Measurements from ENCODE around the gene FBXO44.

The FBXO44 gene

DNA sequence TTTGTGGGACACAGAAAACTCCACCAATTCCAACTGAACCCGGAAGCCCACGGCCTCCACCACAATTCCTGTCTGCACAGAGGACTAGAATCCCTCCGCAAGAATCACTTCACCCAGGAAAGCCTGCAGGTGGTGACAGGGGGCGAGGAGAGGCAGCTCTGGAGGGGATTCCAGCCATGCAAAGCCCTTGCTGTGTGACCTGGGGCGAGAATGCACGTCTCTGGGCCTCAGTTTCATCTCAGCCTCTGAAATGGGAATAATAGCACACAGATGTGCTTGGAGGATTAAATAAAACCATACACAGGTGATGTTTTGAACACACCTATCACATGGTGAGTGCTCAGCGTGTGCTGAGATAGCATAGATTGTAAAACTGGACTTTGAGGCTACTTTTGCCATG lies 14.6 kb upstream of the FBXO44 start:
- no peak for DNase-seq (ENCODE audit: low read depth in 2 of 2)

DNA sequence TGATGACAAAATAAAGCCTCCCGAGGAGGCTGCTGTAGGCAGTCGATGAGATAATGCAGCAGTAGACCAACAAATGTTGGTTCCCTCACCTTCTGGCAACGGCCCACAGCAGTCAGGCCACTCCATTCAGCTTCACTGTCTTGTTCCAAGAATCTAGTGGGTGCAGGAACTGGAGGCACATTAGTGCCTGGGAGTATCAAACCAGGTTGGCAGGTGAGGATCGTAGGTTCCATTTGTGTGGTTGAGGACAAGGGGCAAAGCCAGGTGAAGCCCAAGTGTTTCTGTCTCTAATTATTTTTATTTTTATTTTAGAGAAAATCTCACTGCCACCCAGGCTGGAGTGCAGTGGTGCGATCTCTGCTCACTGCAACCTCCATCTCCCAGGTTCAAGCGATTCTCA lies 13.7 kb upstream of the FBXO44 start:
- DNase-seq (ENCODE audit: low read depth in 2 of 2): no peak

DNA sequence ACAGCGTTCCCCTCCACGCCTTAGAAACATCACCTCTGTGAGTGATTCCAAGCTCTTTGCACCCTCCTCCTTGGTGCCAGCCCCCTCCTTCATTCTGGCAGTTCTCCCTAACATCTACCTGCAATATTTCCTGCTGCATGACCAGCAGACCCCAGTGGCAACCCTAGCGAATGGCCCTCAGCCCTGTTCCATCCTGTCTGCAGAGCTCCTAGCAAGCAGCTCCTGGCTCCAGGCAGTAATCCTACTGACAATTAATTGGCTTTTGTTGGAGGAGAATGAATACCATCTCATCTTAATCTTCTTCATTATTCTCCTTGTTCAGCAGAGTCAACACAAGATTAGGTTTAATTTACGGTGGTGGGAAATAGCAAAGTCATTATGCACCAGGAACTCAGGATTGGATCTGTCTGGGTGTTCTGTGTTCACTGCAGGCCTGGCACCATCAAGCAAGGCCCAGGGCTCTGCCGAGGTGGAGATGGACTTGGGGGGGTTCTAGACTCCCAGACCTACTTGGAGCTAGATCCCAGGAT lies 12.8 kb upstream of the FBXO44 start:
- DNase-seq (ENCODE audit: low read depth in 2 of 2): no peak

DNA sequence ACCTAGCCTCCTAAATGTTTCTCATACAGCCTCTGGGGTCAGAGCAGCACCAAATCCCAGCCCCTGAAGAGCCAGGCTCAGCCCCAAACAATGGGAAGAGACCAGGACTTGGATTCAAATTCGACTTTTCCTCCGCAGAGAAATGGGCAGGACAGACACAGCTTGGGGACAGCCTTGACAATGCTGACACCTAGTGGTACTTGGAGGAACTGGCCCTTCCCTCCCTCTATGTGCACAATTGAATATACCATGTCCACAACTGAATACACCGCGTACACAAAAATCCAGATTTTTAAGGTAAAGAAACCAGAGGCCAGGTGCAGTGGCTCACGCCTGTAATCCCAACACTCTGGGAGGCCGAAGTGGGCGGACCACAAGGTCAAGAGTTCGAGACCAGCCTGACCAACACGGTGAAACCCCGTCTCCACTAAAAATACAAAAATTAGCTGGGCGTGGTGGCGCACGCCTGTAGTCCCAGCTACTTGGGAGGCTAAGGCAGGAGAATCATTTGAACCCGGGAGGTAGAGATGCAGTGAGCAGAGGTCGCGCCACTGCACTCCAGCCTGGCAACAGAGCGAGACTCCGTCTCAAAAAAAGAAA lies 12.2 kb upstream of the FBXO44 start:
- peak; percentile 46 to 47 for DNase-seq (ENCODE audit: low read depth in 2 of 2)

DNA sequence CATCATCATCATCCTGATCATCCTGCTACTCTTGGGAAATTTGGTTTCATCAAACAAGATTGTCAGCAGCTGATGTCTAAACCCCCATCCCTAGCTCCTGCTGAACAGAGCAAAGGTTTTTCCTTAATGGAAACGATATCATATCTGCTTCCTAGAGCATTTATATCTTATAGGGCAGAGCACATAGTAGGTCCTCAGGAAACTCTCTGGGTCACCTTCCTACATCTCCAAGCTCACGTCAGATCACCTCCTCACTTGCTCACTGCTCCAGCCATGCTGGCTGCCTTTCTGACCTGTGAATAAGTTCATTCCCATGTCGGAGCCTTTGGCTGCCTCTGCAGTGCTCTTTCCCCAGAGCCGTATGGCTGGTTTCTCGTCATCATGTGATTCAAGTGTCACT lies 10.9 kb upstream of the FBXO44 start:
- no peak for DNase-seq (ENCODE audit: low read depth in 2 of 2)

- DNase-seq (ENCODE audit: low read depth in 2 of 2): no peak
Observed at GRCh38 chr1:11645270-11645669, 9.4 kb upstream of the FBXO44 start.

DNA sequence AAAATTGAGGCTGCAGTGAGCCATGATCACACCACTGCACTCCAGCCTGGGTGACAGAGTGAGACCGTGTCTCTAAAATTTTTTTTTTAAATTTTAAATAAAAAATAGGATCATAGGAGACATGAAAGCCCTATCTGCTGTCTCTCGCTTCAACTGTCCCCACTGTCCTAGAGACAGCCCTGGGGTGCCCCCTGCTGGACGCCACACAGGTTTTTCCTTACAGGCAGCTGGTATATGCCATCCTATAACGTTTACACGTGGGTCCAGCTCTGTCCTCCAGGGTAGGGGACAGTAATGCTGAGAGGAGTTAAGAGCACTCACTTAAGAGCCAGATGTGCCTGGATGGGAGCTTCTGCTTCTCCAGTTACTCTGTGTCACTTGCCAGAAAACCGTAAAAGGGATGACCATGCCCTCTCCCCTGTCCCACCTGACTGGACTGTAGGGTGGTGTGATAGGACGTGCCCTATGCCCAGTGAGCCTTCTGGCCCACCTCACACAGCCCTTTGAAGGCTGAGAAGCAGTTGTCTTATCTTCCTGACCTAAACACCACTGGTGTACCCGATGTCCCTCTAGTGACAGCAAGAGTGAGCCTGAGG lies 8.9 kb upstream of the FBXO44 start:
- peak; percentile 43 to 58 for DNase-seq (ENCODE audit: low read depth in 2 of 2)

- DNase-seq (ENCODE audit: low read depth in 2 of 2): no peak
Observed at GRCh38 chr1:11646317-11646716, 8.4 kb upstream of the FBXO44 start.

GRCh38 chr1:11647333-11647732 lies 7.3 kb upstream of the FBXO44 start:
- DNase-seq (ENCODE audit: low read depth in 2 of 2): no peak

DNA sequence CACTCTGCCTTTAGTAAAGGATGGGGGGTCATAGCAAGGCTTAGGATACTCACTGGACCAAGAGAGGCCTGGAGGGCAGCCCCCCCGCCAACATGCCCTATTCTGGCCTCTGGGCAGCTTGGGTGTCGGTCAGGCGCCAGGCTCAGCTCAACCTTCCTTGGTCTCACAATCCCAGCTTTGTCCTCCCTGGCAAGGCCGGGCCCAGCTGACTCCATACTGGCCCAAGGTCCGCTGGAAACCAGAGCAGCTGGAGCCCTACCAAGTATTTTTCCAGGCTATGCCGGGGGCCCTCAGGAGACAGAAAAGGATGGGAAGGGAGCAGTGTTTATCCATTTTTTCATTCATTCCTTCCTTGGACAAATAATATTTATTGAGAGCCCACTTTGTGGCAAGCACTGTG lies 6.6 kb upstream of the FBXO44 start:
- no peak for DNase-seq (ENCODE audit: low read depth in 2 of 2)

GRCh38 chr1:11648732-11649158 lies 5.9 kb upstream of the FBXO44 start:
- peak in 1 of 2 donors; percentile 8 for DNase-seq (ENCODE audit: low read depth in 2 of 2)

DNA sequence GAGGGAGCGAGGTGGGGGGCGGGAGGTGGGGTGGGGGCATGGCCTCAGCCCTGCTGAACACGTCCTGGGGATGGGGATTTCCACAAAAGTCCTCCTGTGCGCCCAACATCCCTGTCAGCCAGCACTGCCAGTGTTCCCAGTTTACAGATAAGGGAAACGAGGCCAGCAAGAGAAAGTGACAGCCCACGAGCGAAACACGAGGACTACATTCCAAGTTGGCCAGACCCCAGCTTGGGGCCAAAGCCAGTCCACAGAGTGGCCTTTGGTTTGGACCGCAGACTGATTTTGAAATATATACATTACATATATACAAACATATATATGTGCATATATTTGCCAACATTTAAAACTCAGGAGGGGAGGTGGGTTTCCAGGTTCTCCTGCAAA lies 5.4 kb upstream of the FBXO44 start:
- DNase-seq (ENCODE audit: low read depth in 2 of 2): no peak

GRCh38 chr1:11649624-11650330 lies 4.9 kb upstream of the FBXO44 start:
- DNase-seq (ENCODE audit: low read depth in 2 of 2): no peak

GRCh38 chr1:11650331-11650991 lies 4.2 kb upstream of the FBXO44 start:
- peak; percentile 53 to 55 for DNase-seq (ENCODE audit: low read depth in 2 of 2)

- DNase-seq (ENCODE audit: low read depth in 2 of 2): no peak
Observed at GRCh38 chr1:11651017-11651416, 3.7 kb upstream of the FBXO44 start.

DNA sequence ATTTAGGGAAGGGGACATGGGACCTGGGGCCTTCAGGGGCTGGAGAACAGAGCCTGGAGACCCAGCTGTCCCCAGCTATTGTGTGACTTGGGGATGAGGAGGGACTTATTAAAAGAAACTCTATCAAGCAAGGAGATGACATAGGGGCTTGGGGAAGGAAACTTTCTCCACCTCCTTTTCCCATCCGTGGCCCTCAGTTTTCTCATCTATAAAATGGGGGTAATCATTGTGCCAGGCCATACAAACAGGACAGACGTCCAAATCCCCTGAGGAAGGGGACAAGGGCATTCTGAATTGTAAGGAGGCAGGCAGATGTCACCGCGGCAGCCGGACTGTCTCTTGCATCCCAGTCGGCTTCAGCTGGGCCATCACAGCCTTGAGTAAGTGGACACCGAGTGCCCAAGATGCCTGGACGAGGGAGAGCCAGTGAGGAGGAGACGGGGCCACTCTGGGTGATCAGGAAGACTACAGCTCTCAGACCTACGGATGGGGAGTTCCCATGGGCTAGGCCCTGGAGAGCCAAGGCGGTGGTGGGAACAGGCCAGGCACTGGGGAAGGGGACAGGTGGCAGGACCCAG lies 2.4 kb upstream of the FBXO44 start:
- no peak for DNase-seq (ENCODE audit: low read depth in 2 of 2)

GRCh38 chr1:11653101-11653860 lies 1.4 kb upstream of the FBXO44 start:
- DNase-seq (ENCODE audit: low read depth in 2 of 2): no peak

DNA sequence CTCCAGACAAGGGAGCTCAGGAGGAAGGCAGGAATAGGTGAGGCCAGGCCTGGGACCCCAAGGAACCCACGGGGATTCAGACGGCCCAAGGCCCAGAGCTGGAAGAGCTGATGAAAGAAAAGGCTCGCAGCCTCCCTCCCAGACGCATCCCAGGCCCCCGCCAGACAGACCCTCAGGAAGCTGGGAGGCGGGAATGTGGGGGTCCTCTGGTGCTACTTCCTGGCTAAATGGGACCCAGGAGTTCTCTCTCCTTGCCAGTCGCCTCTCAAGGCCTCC lies 878 bp upstream of the FBXO44 start:
- no peak for DNase-seq (ENCODE audit: low read depth in 2 of 2)

GRCh38 chr1:11654939-11655808 lies 497 bp downstream of the FBXO44 start:
- no peak for DNase-seq (ENCODE audit: low read depth in 2 of 2)

DNA sequence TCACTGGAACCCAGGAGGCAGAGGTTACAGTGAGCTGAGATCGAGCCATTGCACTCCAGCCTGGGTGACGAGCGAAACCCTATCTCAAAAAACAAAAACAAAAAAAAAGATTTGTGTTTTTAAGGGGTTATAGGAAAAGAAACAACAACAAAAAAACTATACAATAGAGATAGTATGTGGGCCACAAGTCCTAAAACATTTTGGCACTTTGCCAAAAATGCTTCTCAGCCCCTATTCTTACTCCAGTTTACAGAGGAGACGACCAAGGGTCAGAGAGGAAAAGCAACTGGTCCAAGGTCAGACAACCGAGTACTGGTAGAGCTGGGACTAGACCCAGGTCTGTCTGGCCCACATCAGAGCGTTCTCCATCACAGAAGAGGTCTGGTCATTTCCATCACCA lies 3.0 kb downstream of the FBXO44 start:
- DNase-seq (ENCODE audit: low read depth in 2 of 2): no peak

DNA sequence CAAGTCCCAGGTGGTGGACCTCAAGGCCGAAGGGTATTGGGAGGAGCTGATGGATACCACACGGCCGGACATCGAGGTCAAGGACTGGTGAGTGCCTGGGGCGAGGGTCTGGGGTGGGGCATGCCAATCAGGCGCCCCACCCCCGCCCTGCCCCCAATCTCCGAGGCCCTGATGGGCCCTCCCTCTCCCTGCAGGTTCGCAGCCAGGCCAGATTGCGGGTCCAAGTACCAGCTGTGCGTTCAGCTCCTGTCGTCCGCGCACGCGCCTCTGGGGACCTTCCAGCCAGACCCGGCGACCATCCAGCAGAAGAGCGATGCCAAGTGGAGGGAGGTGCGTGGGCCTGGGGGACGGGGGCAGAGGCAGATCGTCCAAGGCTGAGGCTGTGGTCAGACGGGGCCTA lies 3.9 kb downstream of the FBXO44 start:
- no peak for DNase-seq (ENCODE audit: low read depth in 2 of 2)

All from activated CD8-positive, alpha-beta memory T cell treated with anti-CD3 and anti-CD28 coated beads for 4 hours (primary cell).